GF-D8 (cell line): Measurements from ENCODE around the gene KRTAP10-4.
"Not testable (repeated sequence)": the region's sequence is repeated elsewhere in the genome, so short reads cannot be mapped to it uniquely, and the experiment has no call there.

Experiments
- DNase-seq: peaks from one replicate; lab custom pipeline; 2025; lab: John Stamatoyannopoulos, UW

KRTAP10-4 gene

GRCh38 chr21:44599264-44600029 is 25.9 kb downstream of the KRTAP10-4 start:
- no peak for DNase-seq

GRCh38 chr21:44600118-44600978 is 26.8 kb downstream of the KRTAP10-4 start, which contains the start of gene KRTAP10-7:
TSS of gene KRTAP10-7 (plus strand) at chr21:44600597. CDS start at chr21:44600622, 25 bp downstream.
- DNase-seq, result not testable (repeated sequence)

DNA sequence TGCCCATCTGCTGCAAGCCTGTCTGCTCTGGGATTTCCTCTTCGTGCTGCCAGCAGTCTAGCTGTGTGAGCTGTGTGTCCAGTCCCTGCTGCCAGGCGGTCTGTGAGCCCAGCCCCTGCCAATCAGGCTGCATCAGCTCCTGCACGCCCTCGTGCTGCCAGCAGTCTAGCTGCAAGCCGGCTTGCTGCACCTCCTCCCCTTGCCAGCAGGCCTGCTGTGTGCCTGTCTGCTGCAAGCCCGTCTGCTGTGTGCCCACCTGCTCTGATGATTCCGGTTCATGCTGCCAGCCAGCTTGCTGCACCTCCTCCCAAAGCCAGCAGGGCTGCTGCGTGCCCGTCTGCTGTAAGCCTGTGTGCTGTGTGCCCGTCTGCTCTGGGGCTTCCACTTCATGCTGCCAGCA is 27.6 kb downstream of the KRTAP10-4 start:
- not testable (repeated sequence) for DNase-seq

DNA sequence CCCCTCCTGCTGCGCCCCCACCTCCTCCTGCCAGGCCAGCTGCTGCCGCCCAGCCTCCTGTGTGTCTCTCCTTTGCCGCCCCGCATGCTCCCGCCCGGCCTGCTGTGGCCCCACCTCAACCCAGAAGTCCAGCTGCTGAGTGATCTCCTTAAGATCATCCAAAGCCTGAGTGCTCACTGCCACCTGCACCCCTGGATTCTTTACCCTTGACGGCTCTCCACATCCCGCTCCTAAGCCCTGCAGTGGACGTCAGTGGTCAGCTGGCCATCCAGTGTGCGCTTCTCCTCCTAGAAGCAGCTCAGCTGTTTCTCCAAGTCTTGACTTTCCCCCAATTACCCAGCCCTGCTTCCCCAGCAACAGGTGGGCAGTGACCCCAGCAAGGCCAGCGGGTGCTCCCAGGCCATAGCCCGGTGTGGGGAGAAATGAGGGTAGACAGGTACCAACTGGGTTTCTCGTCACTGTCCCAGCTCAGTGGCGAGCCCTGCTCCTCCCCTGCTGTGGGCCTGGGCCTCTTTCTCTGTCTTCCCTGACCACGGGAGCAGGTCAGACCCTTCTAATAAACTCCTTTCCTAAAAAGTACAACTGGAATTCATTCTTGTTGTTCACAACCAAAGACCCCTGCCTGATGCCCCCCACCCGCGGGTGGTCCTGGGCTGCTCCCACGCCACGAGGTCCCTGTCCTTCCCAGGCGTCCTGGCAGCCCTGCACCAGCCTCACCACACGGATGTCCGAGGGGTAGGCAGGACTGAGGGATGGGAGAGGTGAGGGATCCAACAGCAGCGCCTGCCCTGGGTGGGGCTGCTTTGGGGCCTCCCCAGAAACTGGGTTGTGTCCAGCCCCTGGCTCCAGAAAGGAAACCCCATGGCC is 28.3 kb downstream of the KRTAP10-4 start:
- DNase-seq, result no peak

- no peak for DNase-seq
These were observed 28.9 kb downstream of the KRTAP10-4 start for GRCh38 chr21:44602463-44602850.

DNA sequence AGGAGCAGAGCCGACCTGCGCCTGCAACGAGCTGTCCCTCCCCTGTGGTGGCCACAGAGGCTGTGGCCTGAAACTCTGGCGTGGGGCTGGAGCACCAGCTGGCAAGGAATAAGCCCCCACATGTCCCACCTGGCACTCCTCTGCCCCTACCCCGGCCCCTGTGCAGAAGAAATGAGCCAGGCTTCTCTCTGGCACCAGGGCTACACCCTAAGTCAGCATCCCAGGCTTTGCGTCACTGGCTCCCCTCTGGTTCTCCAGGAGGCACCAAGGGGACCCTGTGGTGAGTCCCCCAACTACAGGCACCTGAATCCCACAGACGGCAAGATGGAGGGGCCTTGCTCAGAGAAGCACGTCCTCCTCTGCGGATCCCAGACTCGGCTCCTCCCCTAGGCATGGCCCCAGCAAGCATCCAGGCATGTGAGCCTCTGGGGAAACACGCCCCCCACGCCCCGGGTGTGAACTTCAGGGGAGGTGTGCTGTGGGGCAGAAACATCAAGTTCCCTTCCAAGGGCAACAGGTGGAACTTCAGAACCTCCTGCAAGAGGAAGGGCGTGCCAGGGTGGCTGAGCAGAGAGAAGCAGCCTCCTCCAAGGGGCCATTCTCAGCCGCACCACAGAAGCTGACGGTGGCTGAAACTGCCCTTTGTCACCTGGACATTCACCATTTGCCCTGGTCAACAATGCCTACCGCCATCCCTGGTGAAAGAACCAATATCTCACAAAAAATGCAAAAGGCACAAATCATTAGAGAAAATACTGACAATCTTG is 29.8 kb downstream of the KRTAP10-4 start:
- no peak for DNase-seq

- DNase-seq, result no peak
These were observed 30.4 kb downstream of the KRTAP10-4 start for GRCh38 chr21:44603911-44604310.

DNA sequence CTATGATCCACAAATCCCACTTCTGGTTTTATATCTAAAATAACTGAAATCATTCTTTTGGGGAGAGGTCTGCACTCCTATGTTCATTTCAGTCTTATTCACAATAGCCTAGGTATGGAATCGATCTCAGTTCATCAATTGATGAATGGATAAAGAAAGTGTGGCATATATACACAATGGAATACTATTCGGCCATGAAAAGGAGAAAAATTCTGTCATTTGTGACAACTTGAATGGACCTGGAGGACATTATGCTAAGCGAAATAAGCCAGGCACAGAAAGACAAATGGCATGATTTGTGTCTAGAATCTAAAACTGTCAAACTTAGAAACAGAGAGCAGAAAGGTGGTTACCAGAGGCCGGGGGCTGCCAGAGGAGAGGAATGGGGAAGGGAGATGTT is 33.0 kb downstream of the KRTAP10-4 start:
- no peak for DNase-seq

GRCh38 chr21:44609193-44609592 is 35.7 kb downstream of the KRTAP10-4 start:
- no peak for DNase-seq

GRCh38 chr21:44610157-44610843 is 36.8 kb downstream of the KRTAP10-4 start:
- DNase-seq, result not testable (repeated sequence)

DNA sequence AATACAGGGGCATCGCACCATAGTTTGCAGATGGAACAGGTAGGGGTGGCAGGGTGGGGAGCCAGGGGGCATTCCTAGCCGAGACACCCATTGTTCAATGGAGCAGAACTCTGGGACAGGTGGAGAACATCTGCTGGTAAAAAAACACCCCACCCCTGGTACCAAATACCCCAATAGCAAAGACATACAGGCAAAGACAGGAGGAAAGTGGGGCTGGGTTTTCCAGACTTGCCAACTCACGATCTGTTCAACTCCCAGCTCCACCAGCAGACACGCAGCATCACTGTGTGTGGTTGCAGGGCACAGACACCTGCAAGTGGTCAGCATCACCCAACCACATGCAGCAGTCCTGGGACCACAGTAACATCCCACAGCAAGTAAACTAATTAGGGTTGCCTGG is 38.0 kb downstream of the KRTAP10-4 start:
- DNase-seq, result no peak

DNA sequence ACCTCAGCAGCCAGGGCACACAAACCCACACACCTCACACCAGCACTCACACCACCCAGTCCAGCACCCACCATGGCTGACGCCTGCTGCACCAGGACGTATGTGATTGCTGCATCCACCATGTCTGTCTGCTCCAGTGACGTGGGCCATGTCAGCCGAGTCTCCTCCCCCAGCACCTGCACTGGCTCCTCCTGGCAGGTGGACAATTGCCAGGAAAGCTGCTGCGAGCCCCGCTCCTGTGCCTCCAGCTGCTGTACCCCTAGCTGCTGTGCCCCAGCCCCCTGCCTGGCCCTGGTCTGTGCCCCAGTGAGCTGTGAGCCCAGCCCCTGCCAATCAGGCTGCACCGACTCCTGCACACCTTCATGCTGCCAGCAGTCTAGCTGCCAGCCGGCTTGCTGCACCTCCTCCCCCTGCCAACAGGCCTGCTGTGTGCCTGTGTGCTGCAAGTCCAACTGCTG is 38.5 kb downstream of the KRTAP10-4 start, which contains the start of gene KRTAP10-8:
Gene KRTAP10-8, plus strand, starts transcription at position 51 of the 458 bp plus-strand sequence. Its CDS starts 22 bp downstream, at position 73.
- no peak for DNase-seq

GRCh38 chr21:44612669-44613229 is 39.2 kb downstream of the KRTAP10-4 start:
- DNase-seq, result no peak

DNA sequence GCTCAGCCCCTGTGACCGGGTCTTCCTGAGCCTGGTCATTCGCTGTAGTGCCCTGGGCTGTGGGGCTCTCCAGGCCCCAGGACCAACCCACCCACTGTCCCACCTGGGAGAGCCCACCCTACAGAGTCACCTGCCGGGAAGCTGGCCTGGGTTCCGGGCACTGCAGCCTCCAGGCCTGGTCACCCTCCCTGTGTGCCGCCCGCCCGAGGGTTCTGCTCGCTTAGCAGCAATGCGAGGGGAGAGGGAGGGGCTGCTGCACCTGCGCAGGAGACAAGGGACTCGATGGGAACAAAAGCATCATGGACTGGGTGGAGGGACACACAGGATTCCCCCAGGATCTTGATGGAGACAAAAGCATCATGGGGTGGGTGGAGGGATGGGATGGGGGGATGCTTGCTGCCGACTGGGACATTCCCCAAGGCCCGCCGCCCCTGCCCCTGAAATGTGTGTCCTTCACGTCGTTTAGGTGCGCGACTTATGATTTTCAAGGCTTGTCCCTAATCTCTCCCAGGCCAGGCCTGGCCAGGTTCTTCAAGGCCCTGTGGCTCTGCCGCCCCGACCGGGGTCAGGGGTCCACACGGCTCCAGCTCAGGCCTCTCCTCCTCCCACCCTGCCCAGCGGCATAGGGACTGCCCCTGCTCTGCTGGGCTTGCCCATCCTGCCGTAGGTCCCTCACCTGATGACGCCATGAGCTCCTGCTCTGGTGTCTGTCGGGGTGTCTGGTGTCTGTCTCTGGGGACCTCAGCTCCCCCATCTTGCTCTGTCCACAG is 40.0 kb downstream of the KRTAP10-4 start:
- DNase-seq, result no peak

DNA sequence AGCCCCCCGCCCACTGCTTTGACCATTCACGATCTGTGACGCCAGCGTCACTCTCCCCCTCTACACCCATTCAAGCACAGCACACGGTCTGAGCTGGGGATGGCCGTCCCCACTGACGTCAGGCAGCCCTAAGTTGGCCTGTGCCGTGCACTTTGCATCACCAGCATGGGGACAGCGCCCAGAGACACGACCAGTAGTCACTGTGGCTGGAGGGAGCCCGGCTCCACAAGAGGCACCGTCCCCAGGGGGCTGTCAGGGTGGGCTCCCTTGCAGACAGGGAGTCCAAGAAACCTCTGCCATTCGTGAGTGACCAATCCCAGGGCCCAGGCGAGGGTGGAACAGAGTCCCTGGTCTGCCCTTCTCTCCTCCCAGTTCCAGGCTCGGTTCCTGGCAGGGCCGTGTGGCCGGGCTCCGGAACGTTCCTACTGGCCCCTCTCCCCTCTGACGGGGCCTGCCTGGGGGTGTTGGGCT is 40.7 kb downstream of the KRTAP10-4 start:
- DNase-seq, result no peak

DNA sequence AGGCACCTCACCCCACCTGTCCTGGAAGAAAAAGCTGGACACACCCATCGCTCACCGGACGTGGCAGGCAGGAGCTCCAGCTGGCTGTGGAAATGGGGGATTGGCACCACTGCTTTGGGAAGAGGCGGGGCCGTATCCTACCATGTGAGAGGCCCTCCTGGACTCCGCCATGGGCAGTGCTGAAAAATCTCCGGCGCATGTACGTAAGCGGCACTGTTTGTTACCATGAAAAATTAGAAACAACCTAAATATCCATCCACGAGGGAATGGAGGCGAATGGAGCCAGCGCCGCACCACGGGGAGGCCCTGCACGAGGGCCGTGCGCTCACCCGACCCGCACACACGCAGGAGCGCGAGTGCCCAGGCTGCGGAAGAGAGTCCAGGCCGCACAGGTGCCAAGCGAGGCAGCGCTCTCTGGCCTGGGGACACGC is 41.4 kb downstream of the KRTAP10-4 start:
- DNase-seq, result no peak

DNA sequence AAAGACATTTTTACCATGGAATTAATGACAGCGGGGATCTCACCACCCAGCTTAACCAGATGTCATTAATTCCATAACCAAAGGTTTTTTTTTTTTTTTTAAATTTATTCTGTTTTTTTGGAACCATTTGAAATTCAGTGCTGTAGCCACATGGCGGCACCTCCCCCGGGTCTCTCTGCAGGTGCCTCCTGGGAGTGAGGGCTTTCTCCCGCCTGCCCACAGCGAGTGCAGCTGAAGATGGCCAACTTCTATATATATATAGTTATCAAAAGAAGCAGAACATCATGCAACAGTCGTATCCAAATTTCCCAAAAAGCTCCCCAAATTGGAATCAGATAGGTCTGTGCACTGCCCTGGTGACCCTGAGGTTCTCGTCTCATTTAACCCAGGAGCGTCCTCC is 41.9 kb downstream of the KRTAP10-4 start:
- DNase-seq, result no peak

GRCh38 chr21:44615911-44616590 is 42.5 kb downstream of the KRTAP10-4 start:
- no peak for DNase-seq

DNA sequence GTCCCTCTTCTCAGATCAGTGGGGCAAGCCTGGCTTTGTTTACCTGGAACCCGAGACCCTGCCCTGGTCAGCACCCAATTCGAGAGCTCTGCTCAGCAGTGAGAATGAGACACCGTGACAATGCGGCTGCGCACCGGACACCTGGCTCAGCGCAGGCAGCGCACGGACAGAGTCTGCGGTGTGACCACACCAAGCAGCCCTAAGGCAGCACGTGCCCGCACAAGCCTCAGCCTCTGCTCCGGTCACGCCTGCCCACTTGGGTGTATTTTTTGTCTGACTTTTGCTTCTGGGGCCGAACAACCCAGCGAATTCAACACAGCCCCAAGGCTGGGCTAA is 43.0 kb downstream of the KRTAP10-4 start:
- no peak for DNase-seq
